Mesothelial cell of epicardium (in vitro differentiated cells): ENCODE data around the gene ADAMTS1. TPM values are rescaled to one million over a fixed set of nuclear protein-coding genes. Genes with fewer than 3 reads are reported as not detected.
A peak's percentile ranks its signal among the peaks of the same experiment; 100 is the strongest.

Experiments used
- DNase-seq, 2 experiments: peaks; one replicate each; pipeline ENCODE4 v3.0.0; 2021; ENCODE audit warnings: low spot score in 2 of 2; ENCODE audit not compliant: unreplicated experiment in 2 of 2
- H3K27ac Mint-ChIP-seq: 2 replicates; pipeline ENCODE4 v1.8.0; 2021; ENCODE audit warnings: mixed read lengths
- H3K27me3 Mint-ChIP-seq: 2 replicates; pipeline ENCODE4 v1.8.0; 2021; ENCODE audit warnings: low read depth, mixed read lengths
- H3K36me3 Mint-ChIP-seq: 2 replicates; pipeline ENCODE4 v1.8.0; 2021; ENCODE audit warnings: mixed read lengths
- H3K4me1 Mint-ChIP-seq: 2 replicates; pipeline ENCODE4 v1.8.0; 2021; ENCODE audit warnings: mixed read lengths
- H3K4me3 Mint-ChIP-seq: 2 replicates; pipeline ENCODE4 v1.8.0; 2021; ENCODE audit warnings: mild to moderate bottlenecking, moderate library complexity, mixed read lengths
- H3K9me3 Mint-ChIP-seq: 2 replicates; pipeline ENCODE4 v1.8.0; 2021; ENCODE audit warnings: mixed read lengths
- CTCF ChIP-seq: fragments of 200-600 bp; sonication (generic); IDR thresholded peaks from one replicate; pipeline ENCODE4 v1.5.0; 2021; ENCODE audit warnings: antibody characterized with exemption; ENCODE audit not compliant: unreplicated experiment
- total RNA-seq: library from RNA; stranded (reverse); gene quantifications from 3 replicates; pipeline ENCODE4 v1.2.1, GENCODE V29; 2021

The ADAMTS1 gene
- total RNA-seq, 1 donor from 2014 or later: 77.6 TPM

- Mint-ChIP-seq H3K4me3 (no peak overlapping the region), H3K9me3 (no peaks in the 10 kb centered on the region), H3K27me3 (no peaks in the 10 kb centered on the region), H3K4me1 (peaks cover 49% of the 10 kb centered on the region), H3K27ac (no peak overlapping the region), H3K36me3 (no peaks in the 10 kb centered on the region)
- TF ChIP-seq CTCF: no peak
- no peak for DNase-seq
These were observed 33.0 kb downstream of the ADAMTS1 start for GRCh38 chr21:26812173-26812572.

GRCh38 chr21:26811482-26811881 is 33.7 kb downstream of the ADAMTS1 start:
- Mint-ChIP-seq H3K9me3 (no peaks in the 10 kb centered on the region), H3K27me3 (no peaks in the 10 kb centered on the region), H3K27ac (peak overlapping the region; percentile 37)

DNA sequence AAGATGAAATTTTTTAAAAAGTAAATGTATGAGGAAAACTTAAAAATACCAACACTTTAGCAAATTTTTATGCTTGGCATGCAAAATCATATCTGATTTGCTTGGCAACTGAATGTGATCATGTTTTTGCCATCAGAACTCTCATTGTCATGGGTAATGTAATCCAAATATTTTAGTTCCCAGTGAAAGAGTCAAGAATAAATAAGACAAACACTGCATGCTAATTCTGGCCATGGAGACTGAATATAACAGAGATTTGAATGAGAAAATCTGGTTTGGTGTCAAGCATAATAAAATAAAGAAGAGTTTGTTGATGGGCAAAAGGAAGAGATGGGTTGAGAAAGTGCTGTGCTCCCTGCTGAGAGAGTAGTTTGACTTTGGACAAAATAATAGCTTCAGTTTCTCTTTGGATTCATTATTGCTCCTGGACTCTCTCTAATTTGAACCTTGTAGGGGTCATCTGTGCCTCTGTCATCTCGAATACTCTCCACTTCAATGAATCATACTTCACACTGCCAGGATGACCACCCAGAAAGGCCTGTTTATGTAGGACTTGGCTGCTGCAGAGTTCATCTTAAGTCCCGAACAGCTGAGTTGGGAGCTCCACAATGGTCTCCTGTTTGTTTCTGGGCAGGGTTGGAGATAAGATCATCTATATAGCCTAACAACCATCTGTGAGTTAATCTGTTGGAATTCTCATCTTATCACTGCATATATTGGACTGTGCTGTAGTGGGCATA is 34.4 kb downstream of the ADAMTS1 start:
- H3K4me1 Mint-ChIP-seq: peaks cover 53% of the 10 kb centered on the region
- no peaks in the 10 kb centered on the region for H3K36me3 Mint-ChIP-seq
- no peak for DNase-seq
- no peaks in the 10 kb centered on the region for H3K9me3 Mint-ChIP-seq
- peak overlapping the region; percentile 37 for H3K27ac Mint-ChIP-seq
- H3K27me3 Mint-ChIP-seq: no peaks in the 10 kb centered on the region
- TF ChIP-seq CTCF: no peak
- H3K4me3 Mint-ChIP-seq: no peak overlapping the region

More at GRCh38 chr21:26811482-26811881, 33.7 kb downstream of the ADAMTS1 start:
- no peak for TF ChIP-seq CTCF
- no peak overlapping the region for H3K4me3 Mint-ChIP-seq
- H3K4me1 Mint-ChIP-seq: peaks cover 53% of the 10 kb centered on the region
- no peak for DNase-seq
- no peaks in the 10 kb centered on the region for H3K36me3 Mint-ChIP-seq

DNA sequence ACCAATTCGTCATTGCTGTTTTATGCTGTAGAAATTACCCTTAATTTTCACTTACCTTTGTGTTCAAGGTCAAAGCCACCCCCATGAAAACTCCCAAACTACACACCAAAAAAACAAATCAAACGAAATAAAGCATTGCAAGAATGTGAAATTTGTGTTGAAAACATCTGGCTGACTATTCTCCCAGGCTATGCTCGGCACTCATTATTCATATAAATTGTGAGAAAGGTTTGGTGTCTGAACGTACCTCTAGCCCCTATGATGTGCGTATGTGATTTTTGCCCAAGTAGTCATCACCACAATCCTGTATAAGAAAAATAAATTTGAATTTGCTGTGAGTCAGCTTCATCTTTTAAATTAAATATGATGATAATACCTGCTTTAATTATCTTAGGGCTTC is 34.9 kb downstream of the ADAMTS1 start:
- Mint-ChIP-seq H3K27ac (peak overlapping the region; percentile 68), H3K27me3 (no peaks in the 10 kb centered on the region), H3K4me3 (no peak overlapping the region), H3K9me3 (no peaks in the 10 kb centered on the region), H3K36me3 (no peaks in the 10 kb centered on the region), H3K4me1 (peaks cover 54% of the 10 kb centered on the region)
- TF ChIP-seq CTCF: no peak
- no peak for DNase-seq

DNA sequence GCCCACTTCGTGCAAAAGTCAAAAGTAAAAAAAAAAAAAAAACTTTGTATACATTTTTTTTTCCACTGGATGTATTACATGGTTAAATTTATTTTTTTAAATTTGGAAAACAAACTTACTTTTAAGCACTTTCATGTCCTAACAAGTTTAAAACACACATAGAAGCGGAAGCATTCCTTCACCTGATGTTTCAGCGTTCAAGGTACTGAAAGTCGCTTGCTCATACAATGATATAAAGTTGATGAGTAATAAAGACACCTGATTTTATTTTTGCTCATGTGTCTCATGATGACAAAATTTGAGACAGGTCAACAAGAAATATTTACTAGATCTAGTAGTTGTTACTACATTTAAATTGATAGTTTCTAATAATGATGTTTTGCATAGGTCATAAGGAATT is 35.5 kb downstream of the ADAMTS1 start:
- no peaks in the 10 kb centered on the region for H3K9me3 Mint-ChIP-seq
- H3K36me3 Mint-ChIP-seq: no peaks in the 10 kb centered on the region
- H3K4me1 Mint-ChIP-seq: peaks cover 59% of the 10 kb centered on the region
- no peak overlapping the region for H3K27ac Mint-ChIP-seq
- H3K27me3 Mint-ChIP-seq: no peaks in the 10 kb centered on the region
- DNase-seq: no peak
- no peak overlapping the region for H3K4me3 Mint-ChIP-seq
- TF ChIP-seq CTCF: no peak
